Neural progenitor cell (in vitro differentiated cells): ENCODE measurements around the gene MIEF1. TPM values are rescaled to one million over a fixed set of nuclear protein-coding genes. Genes with fewer than 3 reads are reported as not detected.
A peak's percentile ranks its signal among the peaks of the same experiment; 100 is the strongest.

ENCODE experiments used
- DNase-seq: peaks from one replicate; pipeline ENCODE4 v3.0.0-alpha.2; 2016; ENCODE audit warnings: low spot score
- H2AFZ ChIP-seq: fragments of 200-600 bp; sonication (generic); replicated peaks from 2 replicates; pipeline ENCODE4 v1.6.1; 2016; ENCODE audit warnings: antibody characterized with exemption
- H3F3A ChIP-seq: fragments of 200-600 bp; sonication (generic); 2 replicates; pipeline ENCODE4 v1.6.1; 2016; ENCODE audit warnings: antibody characterized with exemption, low read depth
- H3K27ac ChIP-seq: fragments of 200-600 bp; sonication (generic); 2 replicates; pipeline ENCODE4 v1.5.1; 2016; ENCODE audit warnings: mild to moderate bottlenecking
- H3K27me3 ChIP-seq: fragments of 200-600 bp; sonication (generic); 2 replicates; pipeline ENCODE4 v1.6.1; 2016; ENCODE audit warnings: mild to moderate bottlenecking, moderate library complexity
- H3K36me3 ChIP-seq: fragments of 200-600 bp; sonication (generic); 2 replicates; pipeline ENCODE4 v1.5.1; 2016
- H3K4me1 ChIP-seq: fragments of 200-600 bp; sonication (generic); 2 replicates; pipeline ENCODE4 v1.6.1; 2016; ENCODE audit warnings: mixed run types
- H3K4me2 ChIP-seq: fragments of 200-600 bp; sonication (generic); 2 replicates; pipeline ENCODE4 v1.6.1; 2016
- H3K4me3 ChIP-seq: fragments of 200-600 bp; sonication (generic); 2 replicates; pipeline ENCODE4 v1.5.1; 2016
- H3K79me2 ChIP-seq: fragments of 200-600 bp; sonication (generic); 2 replicates; pipeline ENCODE4 v1.6.1; 2016; ENCODE audit warnings: low read depth
- H3K9ac ChIP-seq: fragments of 200-600 bp; sonication (generic); 2 replicates; pipeline ENCODE4 v1.6.1; 2016
- H3K9me3 ChIP-seq: fragments of 200-600 bp; sonication (generic); 2 replicates; pipeline ENCODE4 v1.5.1; 2016; ENCODE audit warnings: low read depth
- H4K20me1 ChIP-seq: fragments of 200-600 bp; sonication (generic); 2 replicates; pipeline ENCODE4 v1.6.1; 2016; ENCODE audit warnings: low read depth
- H3K27ac Mint-ChIP-seq: 3 replicates; pipeline ENCODE4 v1.8.0; 2021; ENCODE audit warnings: mixed read lengths
- H3K27me3 Mint-ChIP-seq: 2 replicates; pipeline ENCODE4 v1.8.0; 2022; ENCODE audit warnings: low read depth, mild to moderate bottlenecking, inconsistent platforms, moderate library complexity, mixed read lengths; ENCODE audit not compliant: insufficient read depth
- H3K36me3 Mint-ChIP-seq: 3 replicates; pipeline ENCODE4 v1.8.0; 2021; ENCODE audit warnings: mixed read lengths
- H3K4me1 Mint-ChIP-seq: 3 replicates; pipeline ENCODE4 v1.8.0; 2021; ENCODE audit warnings: mixed read lengths
- H3K4me3 Mint-ChIP-seq: 3 replicates; pipeline ENCODE4 v1.8.0; 2021; ENCODE audit warnings: mild to moderate bottlenecking, moderate library complexity, mixed read lengths
- H3K9me3 Mint-ChIP-seq: 3 replicates; pipeline ENCODE4 v1.8.0; 2020; ENCODE audit warnings: mixed read lengths
- CTCF ChIP-seq: fragments of 200-600 bp; sonication (generic); IDR thresholded peaks from 2 replicates; pipeline ENCODE4 v1.5.1; 2017; ENCODE audit warnings: antibody characterized with exemption, mild to moderate bottlenecking
- EZH2 ChIP-seq: fragments of 200-600 bp; sonication (generic); IDR thresholded peaks from 2 replicates; pipeline ENCODE4 v1.6.1; 2017; ENCODE audit warnings: antibody characterized with exemption, mild to moderate bottlenecking, moderate library complexity
- EZH2phosphoT487 ChIP-seq: fragments of 200-600 bp; sonication (generic); IDR thresholded peaks from 2 replicates; pipeline ENCODE4 v1.6.1; 2017; ENCODE audit warnings: antibody characterized with exemption
- total RNA-seq: library from RNA; depleted of rRNA; stranded (reverse); fragments of >200 nt; gene quantifications from 2 replicates; pipeline ENCODE4 v1.2.3, GENCODE V29; 2015; ENCODE audit warnings: low replicate concordance

MIEF1 gene
- total RNA-seq, 1 donor from 2014 or later = 22.0 TPM

DNA sequence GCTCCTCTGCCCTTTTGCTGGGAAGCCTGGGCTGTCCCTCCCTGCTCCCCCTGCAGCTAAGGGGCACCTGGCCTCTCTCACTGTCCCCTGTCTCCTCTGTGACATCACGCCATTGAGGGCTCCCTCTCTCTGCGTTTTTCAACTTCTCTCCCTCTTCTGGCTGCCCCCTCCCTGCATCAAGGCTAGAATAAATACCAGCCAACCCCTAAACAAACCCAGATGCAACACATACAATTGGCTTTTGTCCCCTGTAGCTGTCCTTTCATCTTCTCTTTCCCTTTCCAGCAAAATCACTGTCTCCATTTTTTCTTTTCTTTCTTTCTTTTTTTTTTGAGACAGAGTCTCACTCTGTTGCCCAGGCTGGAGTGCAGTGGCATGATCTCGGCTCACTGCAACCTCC lies 3.3 kb upstream of the MIEF1 start:
- peaks cover 3% of the 10 kb centered on the region for H3K36me3 Mint-ChIP-seq
- H3K9ac ChIP-seq = no peak overlapping the region
- no peaks in the 10 kb centered on the region for H3K9me3 Mint-ChIP-seq
- H3K4me3 Mint-ChIP-seq = peak overlapping the region; percentile 71
- H3K79me2 ChIP-seq = peaks cover 14% of the 10 kb centered on the region
- H3K27ac Mint-ChIP-seq = peak overlapping the region; percentile 39
- TF ChIP-seq EZH2 = no peak
- TF ChIP-seq EZH2phosphoT487 = no peak
- no peak for TF ChIP-seq CTCF
- H3K27me3 Mint-ChIP-seq = peaks cover 7% of the 10 kb centered on the region
- H3K27ac ChIP-seq = no peak overlapping the region
- peaks cover 41% of the 10 kb centered on the region for H3K4me1 ChIP-seq
- no peak overlapping the region for H2AFZ ChIP-seq
- peaks cover 56% of the 10 kb centered on the region for H3K4me1 Mint-ChIP-seq
- peaks cover 33% of the 10 kb centered on the region for H3F3A ChIP-seq
- peaks cover 18% of the 10 kb centered on the region for H3K27me3 ChIP-seq
- no peaks in the 10 kb centered on the region for H3K9me3 ChIP-seq
- H3K4me2 ChIP-seq = peak overlapping the region; percentile 7
- no peaks in the 10 kb centered on the region for H3K36me3 ChIP-seq
- peak; percentile 53 for DNase-seq
- no peak overlapping the region for H3K4me3 ChIP-seq
- H4K20me1 ChIP-seq = peaks cover 13% of the 10 kb centered on the region

DNA sequence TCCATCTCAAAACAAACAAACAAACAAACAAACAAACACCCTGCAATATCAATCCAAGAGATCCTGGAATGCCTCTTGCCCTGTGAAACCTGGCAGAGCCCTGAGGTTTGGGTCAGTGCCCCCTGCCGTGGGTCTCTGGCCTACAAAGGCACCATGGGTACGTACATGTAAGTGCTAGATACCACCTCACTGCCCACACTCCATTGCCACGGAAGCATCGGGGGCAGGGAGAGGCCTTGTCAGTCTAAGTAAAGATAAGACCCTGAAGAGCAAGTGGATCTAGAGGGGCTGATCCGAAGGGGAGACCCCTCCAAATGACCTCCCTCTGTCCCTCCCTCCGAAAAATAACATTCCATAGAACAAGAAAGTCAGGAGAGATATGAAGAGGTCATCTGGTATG lies 2.0 kb upstream of the MIEF1 start:
- Histone ChIP-seq H3K9ac (no peak overlapping the region), H3K4me1 (peaks cover 41% of the 10 kb centered on the region), H3K27me3 (peaks cover 12% of the 10 kb centered on the region), H3F3A (peaks cover 33% of the 10 kb centered on the region), H3K27ac (no peak overlapping the region), H3K36me3 (no peaks in the 10 kb centered on the region), H3K4me2 (no peak overlapping the region), H3K4me3 (no peak overlapping the region), H2AFZ (no peak overlapping the region), H3K9me3 (no peaks in the 10 kb centered on the region), H3K79me2 (peaks cover 22% of the 10 kb centered on the region), H4K20me1 (peaks cover 21% of the 10 kb centered on the region)
- TF ChIP-seq EZH2 = no peak
- TF ChIP-seq CTCF = no peak
- no peak for TF ChIP-seq EZH2phosphoT487
- H3K27me3 Mint-ChIP-seq = peaks cover 9% of the 10 kb centered on the region
- no peak overlapping the region for H3K4me3 Mint-ChIP-seq
- peaks cover 56% of the 10 kb centered on the region for H3K4me1 Mint-ChIP-seq
- H3K9me3 Mint-ChIP-seq = no peaks in the 10 kb centered on the region
- H3K27ac Mint-ChIP-seq = no peak overlapping the region
- no peak for DNase-seq
- peaks cover 7% of the 10 kb centered on the region for H3K36me3 Mint-ChIP-seq

GRCh38 chr22:39501644-39502108 lies 414 bp upstream of the MIEF1 start:
- Histone ChIP-seq H3K9me3 (no peaks in the 10 kb centered on the region), H3K36me3 (no peaks in the 10 kb centered on the region), H3K4me1 (peaks cover 37% of the 10 kb centered on the region), H3K4me3 (peak overlapping the region; percentile 83), H3K27ac (peak overlapping the region; percentile 80), H3F3A (peaks cover 20% of the 10 kb centered on the region), H3K9ac (no peak overlapping the region), H4K20me1 (peaks cover 29% of the 10 kb centered on the region), H2AFZ (peak overlapping the region; percentile 12), H3K4me2 (peak overlapping the region; percentile 94), H3K79me2 (peaks cover 22% of the 10 kb centered on the region), H3K27me3 (peaks cover 21% of the 10 kb centered on the region)
- Mint-ChIP-seq H3K9me3 (no peaks in the 10 kb centered on the region), H3K4me3 (peak overlapping the region; percentile 97), H3K27me3 (peaks cover 9% of the 10 kb centered on the region), H3K27ac (peak overlapping the region; percentile 11), H3K36me3 (peaks cover 19% of the 10 kb centered on the region), H3K4me1 (peaks cover 49% of the 10 kb centered on the region)
- no peak for TF ChIP-seq EZH2phosphoT487
- no peak for TF ChIP-seq EZH2
- no peak for TF ChIP-seq CTCF
- no peak for DNase-seq
